HUDEP-2 (cell line): Measurements from ENCODE around the gene SDF4.

ENCODE experiments used
- DNase-seq, 76 experiments: peaks; one replicate each; lab custom pipeline; 2025; ENCODE audit not compliant: unreplicated experiment in 76 of 76; lab: John Stamatoyannopoulos, UW

Gene SDF4, protein sequence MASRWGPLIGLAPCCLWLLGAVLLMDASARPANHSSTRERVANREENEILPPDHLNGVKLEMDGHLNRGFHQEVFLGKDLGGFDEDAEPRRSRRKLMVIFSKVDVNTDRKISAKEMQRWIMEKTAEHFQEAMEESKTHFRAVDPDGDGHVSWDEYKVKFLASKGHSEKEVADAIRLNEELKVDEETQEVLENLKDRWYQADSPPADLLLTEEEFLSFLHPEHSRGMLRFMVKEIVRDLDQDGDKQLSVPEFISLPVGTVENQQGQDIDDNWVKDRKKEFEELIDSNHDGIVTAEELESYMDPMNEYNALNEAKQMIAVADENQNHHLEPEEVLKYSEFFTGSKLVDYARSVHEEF

DNA sequence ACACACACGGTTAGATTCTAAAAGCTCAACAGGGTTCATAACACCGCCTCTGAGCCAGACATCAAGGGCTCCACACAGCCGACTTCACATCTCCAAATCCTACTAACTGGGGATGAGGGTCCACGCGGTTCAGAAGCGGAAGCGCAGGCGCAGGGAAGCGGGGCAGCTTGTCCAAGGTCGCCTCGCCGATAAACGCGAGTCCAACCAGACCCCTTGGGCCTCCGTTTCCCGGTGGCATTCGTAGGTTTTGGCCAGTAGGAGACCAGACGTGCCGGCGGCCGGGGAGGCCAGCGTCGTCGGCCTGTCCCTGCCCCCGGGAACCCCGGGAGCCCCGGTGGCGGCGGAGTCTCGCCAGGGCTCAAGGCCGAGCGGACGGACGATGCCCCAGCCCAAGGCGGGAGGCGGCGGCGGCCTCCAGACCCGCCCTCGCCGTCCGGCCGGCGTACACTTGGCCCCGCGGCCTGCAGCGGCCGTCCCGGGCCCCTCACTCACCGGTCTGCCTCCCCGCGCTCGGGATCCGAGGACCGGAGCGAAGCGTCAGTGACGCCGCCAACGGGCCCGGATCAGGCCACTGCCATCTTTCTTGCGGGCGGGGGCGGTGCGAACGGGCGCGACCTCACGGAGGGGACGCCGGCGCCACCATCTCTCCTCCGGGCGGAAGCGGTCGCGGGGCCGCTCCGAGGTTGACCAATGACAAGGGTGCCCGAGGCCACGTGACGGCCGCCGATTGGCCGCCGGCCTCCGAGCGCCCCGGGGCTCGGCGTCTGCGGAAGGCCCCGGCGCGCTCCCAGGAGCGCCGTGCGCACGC lies at the start of gene SDF4:
SDF4 (minus strand) TSS at position 602 of the 808 bp plus-strand sequence. CDS start 3,229 bp downstream, outside the sequence.
- DNase-seq, result peak in 74 of 76 experiments; percentile 56 to 96 (median 91)

DNA sequence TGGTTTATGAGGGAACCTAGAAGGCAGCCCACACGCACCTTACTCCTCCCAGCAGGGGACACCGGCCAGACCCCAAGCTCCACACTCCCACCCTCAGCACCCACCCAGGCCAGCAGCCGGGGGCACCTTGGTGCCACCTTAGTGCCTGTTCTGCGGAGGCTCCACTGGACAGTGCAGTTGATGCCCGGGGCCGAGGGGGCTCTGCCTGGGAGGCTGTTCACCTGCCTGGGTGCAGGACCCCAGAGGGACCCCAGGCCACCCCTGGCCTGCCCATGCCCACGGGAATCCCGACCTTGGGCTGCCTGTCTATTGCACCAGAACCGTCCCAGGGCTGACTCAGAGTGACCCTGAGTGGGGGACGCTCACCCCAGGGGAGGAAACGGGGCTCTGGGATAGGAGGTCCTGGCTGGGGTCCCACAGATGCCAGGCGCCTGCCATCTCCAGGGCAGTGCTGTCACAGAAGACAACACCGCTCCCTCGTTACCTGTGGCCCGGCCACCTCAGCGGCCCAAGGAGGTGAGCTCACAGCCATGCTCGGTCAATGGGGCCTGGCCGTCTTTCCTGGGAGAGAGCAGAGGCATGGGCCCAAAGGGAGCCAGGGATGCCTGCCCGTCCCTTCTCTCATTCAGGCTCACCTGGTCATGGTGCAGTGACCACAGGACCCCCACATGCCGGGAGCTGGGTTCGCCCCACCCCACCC lies 49.1 kb upstream of the SDF4 start:
- no peak for DNase-seq

DNA sequence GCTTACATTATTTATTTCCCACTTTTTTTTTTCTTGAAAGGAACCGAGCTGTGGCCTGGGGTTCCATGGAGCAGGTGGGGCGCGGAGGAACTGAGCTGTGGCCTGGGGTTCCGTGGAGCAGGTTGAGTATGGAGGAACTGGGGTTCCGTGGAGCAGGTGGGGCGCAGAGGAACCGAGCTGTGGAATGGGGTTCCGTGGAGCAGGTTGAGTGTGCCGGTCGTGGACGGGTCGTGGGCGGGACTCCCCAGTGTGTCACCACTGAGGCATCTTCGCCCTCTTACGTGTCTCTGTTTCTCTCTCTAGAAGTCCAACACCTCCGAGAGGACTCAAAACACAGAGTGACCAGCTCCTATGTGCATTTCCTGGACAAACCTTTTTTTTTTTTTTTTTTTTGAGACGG lies 47.2 kb upstream of the SDF4 start:
- DNase-seq, result no peak

DNA sequence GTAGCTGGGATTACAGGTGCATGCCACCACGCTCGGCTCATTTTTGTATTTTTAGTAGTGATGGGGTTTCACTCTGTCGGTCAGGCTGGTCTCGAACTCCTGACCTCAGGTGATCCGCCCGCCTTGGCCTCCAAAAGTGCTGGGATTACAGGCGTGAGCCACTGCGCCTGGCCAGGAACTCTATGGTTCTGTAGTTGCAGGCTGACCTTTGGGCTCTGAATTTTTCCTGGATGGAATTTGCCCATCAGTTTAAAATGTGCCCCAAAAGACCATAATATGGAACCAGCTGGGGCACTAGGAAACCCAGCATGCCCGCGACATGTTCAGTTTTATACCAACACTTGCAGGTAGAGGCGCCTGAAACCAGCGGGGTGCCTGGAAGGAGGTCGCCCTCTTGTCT lies 46.8 kb upstream of the SDF4 start:
- no peak for DNase-seq

DNA sequence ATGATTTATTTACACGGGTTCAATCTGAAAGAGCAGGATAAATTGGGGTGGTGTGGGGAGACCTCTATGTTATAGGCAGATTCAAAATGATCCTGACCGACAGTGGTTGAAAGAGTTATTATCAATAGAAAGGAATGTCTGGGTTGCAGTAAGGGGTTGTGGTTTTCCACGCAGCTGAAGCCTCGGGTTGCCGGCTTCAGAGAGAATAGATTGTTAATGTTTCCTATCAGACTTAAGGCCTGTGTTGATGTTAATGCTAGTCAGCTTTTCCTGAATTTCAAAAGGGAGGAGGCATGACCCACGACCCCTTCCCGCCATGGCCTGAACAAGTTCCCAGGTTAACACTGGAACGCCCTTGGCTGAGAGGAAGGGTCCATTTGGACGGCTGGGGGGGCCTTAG lies 44.0 kb upstream of the SDF4 start:
- DNase-seq, result no peak

DNA sequence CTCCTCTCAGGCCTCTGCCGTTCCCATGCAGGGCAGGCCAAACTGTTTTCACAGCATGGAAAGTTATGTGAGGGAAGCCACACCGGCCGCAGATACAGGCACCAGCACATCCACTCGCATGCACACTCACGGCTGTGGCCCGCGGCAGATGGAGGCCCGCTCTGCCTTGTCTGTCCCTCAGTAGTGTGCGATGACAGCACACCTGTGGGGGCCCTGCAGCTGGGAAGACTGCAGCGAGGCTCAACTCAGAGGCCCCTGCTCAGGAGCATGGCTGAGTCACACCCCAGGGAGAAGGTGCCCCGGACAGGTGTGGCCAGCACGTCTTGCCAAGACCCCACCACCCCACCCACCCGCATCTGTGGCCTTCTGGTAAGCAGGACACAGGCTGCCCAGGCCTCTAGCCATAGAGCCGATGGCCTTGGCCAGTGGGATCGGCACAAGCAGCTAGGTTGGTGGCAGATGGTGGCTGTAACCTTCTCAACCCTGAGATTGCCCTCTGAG lies 43.2 kb upstream of the SDF4 start:
- DNase-seq, result no peak

DNA sequence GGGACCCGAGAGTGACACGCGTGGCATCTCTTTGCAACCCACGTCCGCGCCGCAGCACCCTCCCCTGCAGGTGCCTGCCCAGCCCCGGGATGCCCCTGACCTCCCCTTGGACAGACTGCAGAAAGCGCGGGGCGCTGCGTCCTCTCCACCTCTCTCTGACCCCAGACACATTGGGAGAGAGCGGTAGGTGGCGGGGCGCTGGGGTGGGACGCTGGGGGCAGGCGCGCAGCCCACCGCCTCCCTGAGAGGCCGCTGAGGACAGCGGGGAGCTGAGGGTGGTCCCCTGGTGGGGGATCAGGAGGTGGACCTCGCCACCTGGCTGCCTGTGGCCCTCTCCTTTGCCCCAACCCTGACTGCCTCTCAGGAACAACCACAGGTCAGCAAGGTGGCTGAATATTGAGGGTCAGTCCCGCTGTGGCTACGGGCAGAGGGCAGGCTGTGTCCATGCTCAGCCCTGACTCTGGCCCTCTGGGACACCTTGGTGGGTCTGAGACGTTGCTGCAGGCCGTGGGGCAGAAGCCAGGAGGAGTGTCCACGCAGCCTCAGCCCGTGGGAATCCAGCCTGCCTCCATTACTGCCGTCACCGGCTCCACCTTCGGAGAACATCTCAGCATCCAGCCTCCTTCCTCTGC lies 42.6 kb upstream of the SDF4 start:
- DNase-seq, result peak in 1 of 76 experiments; percentile 45

DNA sequence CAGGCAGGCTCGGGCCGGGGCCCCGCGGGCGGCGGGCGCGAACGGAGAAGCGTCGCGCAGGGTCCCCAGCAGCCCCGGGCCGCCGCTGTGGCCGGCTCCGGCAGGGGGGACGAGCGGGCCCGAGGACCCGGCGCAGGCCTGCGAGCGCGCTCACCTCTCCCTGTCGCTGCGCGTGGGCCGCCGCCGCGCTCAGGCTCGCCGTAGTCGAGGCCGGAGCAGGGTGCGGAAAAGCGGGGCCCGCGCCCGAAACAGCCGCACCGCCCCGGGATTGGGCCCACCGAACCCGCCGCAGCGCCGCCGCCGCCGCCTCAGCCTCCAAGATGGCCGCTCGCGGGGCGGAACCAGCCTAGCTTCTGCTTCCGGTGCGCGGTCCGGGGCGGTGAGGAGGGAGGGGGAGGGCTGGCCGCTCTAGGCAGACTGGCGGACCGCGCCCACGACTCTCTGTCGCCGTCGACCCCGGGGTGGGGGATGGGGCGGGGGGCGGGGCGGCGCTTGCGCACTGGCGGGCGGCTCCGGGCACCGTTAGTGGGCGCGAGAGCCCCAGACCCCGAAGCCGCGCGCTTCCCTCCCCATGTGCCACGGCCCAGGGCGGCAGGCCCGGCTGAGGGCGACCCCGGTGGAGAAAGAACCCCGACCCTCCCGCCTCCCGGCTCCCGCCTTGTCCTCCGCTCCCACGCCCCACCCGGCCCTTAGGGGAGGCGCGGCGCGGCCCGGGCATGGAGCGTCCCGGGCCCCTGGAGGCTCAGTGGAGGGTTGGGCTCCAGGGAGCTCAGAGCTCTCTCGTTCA lies 41.9 kb upstream of the SDF4 start, which contains the start of gene UBE2J2:
UBE2J2 (minus strand) TSS at position 343 of the 787 bp plus-strand sequence. CDS start 5,862 bp downstream, outside the sequence.
- DNase-seq, result peak in 74 of 76 experiments; percentile 31 to 93 (median 84)

DNA sequence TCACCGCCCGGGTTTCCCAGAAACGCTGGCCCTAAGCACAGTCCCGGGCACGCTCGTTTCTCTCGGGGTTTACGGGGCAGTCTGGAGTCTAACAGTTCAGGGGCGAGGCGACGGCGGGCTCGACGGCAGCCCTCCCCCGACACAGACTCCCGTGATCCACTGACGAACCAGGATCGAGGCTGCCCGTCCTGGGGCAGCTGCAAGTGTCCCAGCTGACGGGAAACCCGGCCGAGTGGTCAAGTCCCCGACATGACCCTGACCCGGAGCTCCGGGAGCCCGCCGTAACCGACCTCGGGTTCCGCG lies 41.4 kb upstream of the SDF4 start:
- DNase-seq, result peak in 1 of 76 experiments; percentile 39

DNA sequence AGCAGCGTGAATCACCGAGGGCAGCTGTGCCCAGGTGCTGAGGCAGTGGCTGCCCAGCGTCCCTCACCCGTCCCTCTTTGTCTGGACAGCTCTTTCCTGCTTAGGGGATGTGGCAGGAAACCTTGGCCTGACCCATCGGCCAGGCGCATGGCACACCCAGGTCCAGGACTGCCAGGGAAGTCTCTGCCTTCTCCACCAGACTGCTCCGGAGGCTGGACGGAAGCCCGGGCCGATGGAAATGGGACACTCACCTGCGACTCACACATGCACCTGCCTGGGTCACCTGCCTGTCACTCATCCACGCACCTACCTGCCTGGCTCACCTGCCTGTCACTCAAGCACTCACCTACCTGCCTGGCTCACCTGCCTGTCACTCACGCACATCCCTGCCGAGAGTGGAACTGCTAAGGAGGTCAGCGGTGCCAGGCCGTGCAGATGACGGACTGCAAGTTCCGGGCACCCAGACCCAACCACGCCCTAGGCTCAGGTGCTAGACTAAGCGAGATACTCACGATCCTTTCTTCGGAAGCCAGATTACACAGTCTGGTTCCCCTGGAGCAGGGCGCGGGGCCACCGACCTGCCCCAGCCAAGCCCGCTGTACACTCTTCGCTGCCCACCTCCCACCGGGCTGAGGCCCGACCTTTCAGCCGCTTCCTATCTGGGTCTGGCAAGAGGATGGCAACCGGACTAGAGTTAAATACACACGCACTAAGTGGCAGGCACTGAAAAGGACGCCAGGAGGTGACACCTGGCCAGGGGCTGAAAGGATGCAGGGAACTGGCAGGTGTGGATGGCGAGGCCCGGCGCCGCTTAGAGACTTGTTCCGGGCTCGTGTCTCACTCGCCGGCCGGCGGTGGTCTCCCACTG lies 40.8 kb upstream of the SDF4 start:
- DNase-seq, result peak in 5 of 76 experiments; percentile 13 to 38 (median 24)

DNA sequence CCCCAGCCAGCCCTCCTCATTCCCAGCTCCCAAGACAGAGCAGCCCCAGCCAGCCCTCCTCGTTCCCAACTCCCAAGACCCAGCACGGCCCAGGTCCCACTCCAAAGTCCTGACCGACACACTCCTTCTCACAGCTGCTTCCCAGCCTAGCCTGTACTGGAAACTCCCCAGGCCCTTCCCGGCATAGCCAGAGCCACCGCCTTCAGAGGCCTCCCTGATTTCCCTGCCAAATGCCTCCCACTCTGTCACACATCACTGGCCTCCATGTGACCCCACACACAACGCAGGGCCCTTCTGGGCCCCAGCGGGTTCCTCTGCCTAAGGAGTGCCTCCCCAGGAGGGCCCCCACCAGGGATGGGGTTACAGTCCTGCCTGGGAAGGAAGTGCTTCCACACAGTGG lies 39.0 kb upstream of the SDF4 start:
- DNase-seq, result no peak

DNA sequence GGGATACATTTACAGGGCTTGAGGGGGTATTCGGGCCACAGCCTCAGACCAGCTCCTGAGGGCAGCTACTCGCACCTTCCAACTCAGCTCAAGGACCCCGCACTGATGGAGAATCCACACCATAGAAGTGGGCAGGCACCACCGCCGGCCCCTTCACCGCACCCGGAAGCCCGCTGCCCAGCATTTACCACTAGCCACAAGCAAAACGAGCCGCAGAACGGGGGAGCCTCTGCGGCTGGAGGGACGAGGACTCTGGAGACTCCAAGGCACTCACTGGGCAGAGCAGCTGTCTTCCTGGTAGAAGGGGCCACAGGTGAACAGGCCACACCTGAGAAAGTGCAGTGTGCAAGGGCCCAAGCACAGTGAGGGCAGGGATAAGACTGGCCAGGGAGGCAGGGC lies 36.5 kb upstream of the SDF4 start:
- no peak for DNase-seq

DNA sequence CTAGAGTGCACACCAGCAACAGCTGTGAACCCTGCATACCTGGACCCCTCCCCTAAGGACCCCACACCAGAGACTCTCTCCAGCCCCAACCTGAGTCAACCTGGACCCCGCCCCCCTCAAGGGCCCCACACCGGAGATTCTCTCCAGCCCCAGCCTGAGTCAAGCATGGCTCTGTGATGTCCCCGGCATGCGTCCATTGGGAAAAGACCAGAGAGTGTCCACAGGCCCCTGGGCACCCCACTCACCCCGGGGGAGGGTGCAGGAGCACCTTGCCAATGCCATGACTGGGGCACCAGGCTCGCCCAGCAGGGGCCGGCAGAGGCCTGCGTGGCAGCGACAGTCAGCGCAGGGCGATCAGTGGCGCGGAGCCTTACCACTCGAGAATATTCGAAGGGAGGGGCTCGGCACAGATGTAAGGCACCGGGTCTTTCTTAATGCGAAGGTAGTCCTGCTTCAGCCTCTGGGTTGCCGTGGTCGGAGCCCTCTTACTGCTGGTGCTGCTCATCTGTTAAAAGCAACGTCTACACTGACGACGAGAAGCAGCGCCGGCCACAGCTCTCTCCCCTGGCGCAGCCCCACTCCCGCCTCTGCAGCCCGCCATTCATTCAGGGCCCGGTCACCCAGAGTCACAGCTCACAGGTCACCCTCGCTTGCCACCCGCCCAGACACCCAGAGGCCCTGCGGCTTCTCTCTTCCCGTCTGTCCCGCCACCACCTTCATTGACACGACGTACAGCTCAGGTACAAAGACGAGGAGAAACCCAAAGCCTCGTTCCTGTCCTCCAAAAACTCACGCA lies 35.9 kb upstream of the SDF4 start:
- no peak for DNase-seq

DNA sequence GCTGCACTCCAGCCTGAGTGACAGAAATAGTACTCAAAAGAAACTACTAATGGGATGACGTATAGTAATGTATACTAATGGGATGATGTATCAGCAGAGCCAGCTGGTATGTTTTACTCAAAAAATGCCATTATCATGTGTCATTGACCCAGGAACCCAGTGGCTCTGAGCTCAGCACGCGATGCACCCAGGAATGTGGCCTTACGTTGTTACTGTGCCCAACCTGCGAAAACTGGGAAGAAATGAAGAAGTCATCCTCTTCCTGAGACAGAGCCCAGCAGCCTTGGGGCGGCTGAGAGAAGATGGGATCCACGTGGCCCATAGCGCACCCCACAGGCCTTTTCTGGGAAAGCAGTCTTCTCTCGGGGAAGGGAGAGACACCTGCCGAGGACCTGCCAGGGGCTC lies 33.1 kb upstream of the SDF4 start:
- peak in 15 of 76 experiments; percentile 5 to 34 (median 13) for DNase-seq

DNA sequence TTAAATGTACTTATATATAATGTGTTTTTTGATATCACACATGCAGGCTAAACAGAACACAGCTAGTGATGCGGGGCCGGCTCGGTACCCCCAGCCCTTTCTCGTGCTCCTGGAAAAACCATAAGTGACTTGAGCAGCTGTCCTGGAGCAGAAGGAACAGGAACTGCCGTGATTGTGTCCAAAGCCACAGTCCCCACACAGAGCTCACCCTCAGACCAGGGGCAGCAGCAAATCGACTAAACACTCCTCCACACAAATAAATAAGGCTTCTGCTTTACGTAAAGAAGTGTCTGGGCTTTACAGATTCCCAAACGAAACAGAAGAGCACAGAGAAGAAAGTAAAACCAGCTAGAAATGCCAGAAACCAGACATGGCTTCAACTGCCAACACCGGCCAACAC lies 32.2 kb upstream of the SDF4 start:
- DNase-seq, result no peak

DNA sequence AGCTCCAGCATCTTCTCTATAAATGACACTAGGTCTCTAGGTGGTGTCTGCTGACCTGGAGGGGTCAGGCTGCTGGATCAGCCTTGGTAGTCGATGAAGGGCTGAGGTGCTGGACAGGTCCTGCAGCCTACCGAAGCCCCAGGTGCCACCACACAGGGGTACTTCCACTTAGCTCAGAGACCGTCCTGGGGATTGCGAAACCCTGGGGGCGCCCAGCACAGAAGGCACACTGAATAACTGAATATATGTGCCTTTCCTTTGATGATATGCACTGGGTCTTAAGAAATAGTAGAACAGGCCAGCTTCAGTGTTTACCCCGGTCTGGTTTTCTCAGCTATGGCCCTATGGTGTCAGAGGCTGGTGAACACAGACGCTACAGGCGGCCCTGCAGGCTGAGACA lies 31.0 kb upstream of the SDF4 start:
- DNase-seq, result no peak

DNA sequence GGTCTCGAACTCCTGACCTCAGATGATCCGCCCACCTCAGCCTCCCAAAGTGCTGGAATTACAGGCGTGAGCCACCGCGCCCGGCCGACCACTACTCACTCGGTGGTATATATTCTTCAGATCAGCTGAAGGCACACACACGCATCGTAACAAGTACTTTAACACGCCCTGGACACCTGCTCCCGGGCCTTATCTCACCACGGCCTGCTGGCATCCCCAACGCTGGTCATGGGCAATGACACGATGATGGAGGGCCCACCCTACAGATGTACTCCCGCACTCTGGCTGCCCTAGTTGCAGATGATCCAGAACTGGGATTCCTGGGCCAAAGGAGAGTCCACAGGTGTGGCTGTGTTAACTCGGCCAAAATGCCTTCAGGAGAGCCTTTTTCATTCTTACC lies 30.3 kb upstream of the SDF4 start:
- DNase-seq, result peak in 62 of 76 experiments; percentile 6 to 69 (median 44)
